GM12878 (cell line): ENCODE results near the gene MMP15. TPM values are rescaled to one million over a fixed set of nuclear protein-coding genes. Genes with fewer than 3 reads are reported as not detected.

Experiments
- ATAC-seq: fragments of 200-7000 bp; cut with Tn5 transposase; 3 replicates; pipeline ENCODE4 v1.9.1; 2020; ENCODE audit warnings: mild to moderate bottlenecking, moderate library complexity
- BruUV-seq: library from RNA; stranded (reverse); fragments of 400-500 nt; replicated peaks from 2 replicates; lab custom pipeline; 2021; lab: Mats Ljungman, UMichigan
- CTCF ChIA-PET: fragments of 300-600 bp; sonication (Branson Sonifier 250); formaldehyde crosslinking; extraction: SDS; loops from one replicate; lab custom pipeline; 2021; ENCODE audit warnings: inconsistent platforms; lab: Yijun Ruan, JAX
- POLR2A ChIA-PET: fragments of 350-600 bp; formaldehyde crosslinking; extraction: SDS; loops from one replicate; lab custom pipeline; 2021; ENCODE audit warnings: inconsistent platforms; lab: Charles Lee
- RAD21 ChIA-PET: fragments of 300-600 bp; sonication (Branson Sonifier 250); formaldehyde crosslinking; loops from one replicate; lab custom pipeline; 2023; ENCODE audit warnings: antibody characterized with exemption; ENCODE audit not compliant: unreplicated experiment; lab: Charles Lee
- SMC1A ChIA-PET: fragments of 300-600 bp; sonication (Branson Sonifier 250); formaldehyde crosslinking; loops from one replicate; lab custom pipeline; 2023; ENCODE audit not compliant: unreplicated experiment, uncharacterized antibody; lab: Charles Lee
- DNase-seq: peaks from one replicate; pipeline ENCODE4 v3.0.0-alpha.2; 2011; ENCODE audit warnings: low read depth, low spot score
- FAIRE-seq: peaks from 3 replicates; lab custom pipeline; 2011; peaks lifted over from hg19 to GRCh38; lab: Jason Lieb, UNC
- H2AFZ ChIP-seq: 2 replicates; pipeline ENCODE4 v1.6.0; 2011; ENCODE audit warnings: low read depth, low read length, control low read depth; ENCODE audit not compliant: control insufficient read depth
- H3K27ac ChIP-seq: 2 replicates; pipeline ENCODE4 v1.5.1; 2011; ENCODE audit warnings: control low read depth; ENCODE audit not compliant: control insufficient read depth, insufficient read depth
- H3K27me3 ChIP-seq, 2 experiments: replicated peaks in 1 of 2; 2 replicates each; pipeline versions ENCODE4 v1.6.0 to v1.6.1; 2011; ENCODE audit warnings: low read length in 1 of 2; ENCODE audit not compliant: control insufficient read depth in 2 of 2, insufficient read depth in 2 of 2
- H3K36me3 ChIP-seq, 2 experiments: 2 replicates each; pipeline ENCODE4 v1.5.1; 2011; ENCODE audit warnings: low read length in 1 of 2; ENCODE audit not compliant: control insufficient read depth in 2 of 2, insufficient read depth in 2 of 2
- H3K4me1 ChIP-seq: 2 replicates; pipeline ENCODE4 v1.6.1; 2011; ENCODE audit warnings: mild to moderate bottlenecking, low read length, moderate library complexity, mixed read lengths; ENCODE audit not compliant: control insufficient read depth, insufficient read depth
- H3K4me2 ChIP-seq: 2 replicates; pipeline ENCODE4 v1.6.0; 2011; ENCODE audit warnings: control low read depth; ENCODE audit not compliant: control insufficient read depth, insufficient read depth
- H3K4me3 ChIP-seq: fragments of 200-600 bp; sonication (generic); 2 replicates; pipeline ENCODE4 v1.5.1; 2016
- H3K79me2 ChIP-seq: 2 replicates; pipeline ENCODE4 v1.6.0; 2011; ENCODE audit warnings: low read length; ENCODE audit not compliant: control insufficient read depth, insufficient read depth
- H3K9ac ChIP-seq: 2 replicates; pipeline ENCODE4 v1.8.0; 2011; ENCODE audit warnings: low read length, control low read depth, mixed read lengths; ENCODE audit not compliant: control insufficient read depth, insufficient read depth
- H3K9me3 ChIP-seq: replicated peaks from 3 replicates; pipeline ENCODE4 v1.5.1; 2011; ENCODE audit warnings: mild to moderate bottlenecking, low read length; ENCODE audit not compliant: control insufficient read depth, insufficient read depth
- H4K20me1 ChIP-seq: 2 replicates; pipeline ENCODE4 v1.6.0; 2011; ENCODE audit not compliant: control insufficient read depth, insufficient read depth
- ATF2 ChIP-seq: IDR thresholded peaks from 2 replicates; pipeline ENCODE4 v1.6.1; 2012; ENCODE audit warnings: low read length, inconsistent platforms
- BHLHE40 ChIP-seq, 2 experiments: fragments of 450-650 bp in 1 of 2; IDR thresholded peaks; 2 replicates each; pipeline ENCODE4 v1.6.1; 2011 to 2017; ENCODE audit warnings: low read depth in 2 of 2, borderline replicate concordance in 1 of 2, improper control_type of control experiment in 1 of 2, low read length in 1 of 2, mild to moderate bottlenecking in 1 of 2
- DPF2 ChIP-seq: fragments of 450-650 bp; IDR thresholded peaks from 2 replicates; pipeline ENCODE4 v1.6.1; 2017; ENCODE audit warnings: mild to moderate bottlenecking
- EP300 ChIP-seq, 2 experiments: fragments of 150-350 bp in 1 of 2; IDR thresholded peaks; 2 replicates each; pipeline ENCODE4 v1.6.1; 2011 to 2012; ENCODE audit warnings: low read depth in 2 of 2, low read length in 2 of 2, borderline replicate concordance in 1 of 2, improper control_type of control experiment in 1 of 2, inconsistent platforms in 1 of 2; ENCODE audit not compliant: control insufficient read depth in 1 of 2
- HDAC2 ChIP-seq: fragments of 200-600 bp; sonication (generic); IDR thresholded peaks from 2 replicates; pipeline ENCODE4 v1.6.1; 2017
- IKZF1 ChIP-seq: fragments of 450-650 bp; conservative IDR thresholded peaks from 2 replicates; pipeline ENCODE4 v1.6.1; 2017; ENCODE audit warnings: antibody characterized with exemption, mild to moderate bottlenecking
- KDM1A ChIP-seq: fragments of 200-600 bp; sonication (generic); IDR thresholded peaks from 2 replicates; pipeline ENCODE4 v1.6.1; 2016; ENCODE audit warnings: borderline replicate concordance
- MTA3 ChIP-seq: IDR thresholded peaks from 2 replicates; pipeline ENCODE4 v1.6.1; 2012; ENCODE audit warnings: low read length, inconsistent platforms, borderline replicate concordance
- NFXL1 ChIP-seq: fragments of 450-650 bp; IDR thresholded peaks from 2 replicates; pipeline ENCODE4 v1.6.1; 2017; ENCODE audit warnings: antibody characterized with exemption, mild to moderate bottlenecking, borderline replicate concordance
- RBBP5 ChIP-seq: fragments of 200-600 bp; sonication (generic); conservative IDR thresholded peaks from 2 replicates; pipeline ENCODE4 v1.6.1; 2016
- SUPT20H ChIP-seq: IDR thresholded peaks from 2 replicates; pipeline ENCODE4 v1.6.1; 2011; ENCODE audit warnings: low read depth, mild to moderate bottlenecking, low read length, moderate library complexity, borderline replicate concordance; ENCODE audit not compliant: control insufficient read depth
- WGBS: methylation state at CpG from one replicate; pipeline ENCODE4 v1.1.6; 2016; ENCODE audit warnings: low lambda C conversion rate; ENCODE audit not compliant: insufficient replicate concordance, insufficient coverage; ENCODE audit errors: missing lambda C conversion rate; 5-methylcytosine and 5-hydroxymethylcytosine counted together
- in situ Hi-C: fragments of 300-500 bp; cut with MboI; formaldehyde crosslinking; loops from 9 replicates; pipeline ENCODE4 v1.14.3; 2018; ENCODE audit warnings: mixed read lengths
- intact Hi-C: fragments of 100-400 bp; cut with micrococcal nuclease; formaldehyde crosslinking; loops from one replicate; pipeline ENCODE4 v1.14.2; 2022; ENCODE audit not compliant: unreplicated experiment
- polyA plus RNA-seq, 11 experiments: library from polyadenylated mRNA; depleted of rRNA in 4 of 11; unstranded in 6 of 11; stranded (reverse) in 5 of 11; fragments of >200 nt; fragmentation: Nextera tagmentation in 4 of 11; fragmentation: Illumina TruSeq in 1 of 11; extraction: Ambion mirVana in 4 of 11; extraction: Trizol in 1 of 11; gene quantifications; 1 replicate in 1 of 11; 2 replicates in 10 of 11; pipeline versions ENCODE4 v1.2.1 to v1.2.3, GENCODE V29; 2011 to 2016; ENCODE audit warnings: inconsistent platforms in 2 of 11, missing spikeins in 2 of 11, low read depth in 1 of 11
- total RNA-seq, 4 experiments: library from RNA; depleted of rRNA in 3 of 4; stranded (reverse); fragments of >200 nt in 3 of 4; fragmentation: Illumina TruSeq in 1 of 4; extraction: Trizol in 1 of 4; gene quantifications; 2 replicates each; pipeline versions ENCODE4 v1.2.1 to v1.2.3, GENCODE V29; 2013 to 2021
- TF ChIP-seq, protein P1 (sequence below): fragments of 150-350 bp; IDR thresholded peaks from 2 replicates; pipeline ENCODE4 v1.6.1; 2016; ENCODE audit warnings: low read depth, low read length

The MMP15 gene
- total and polyA plus RNA-seq, 10 of the 15 experiments (the other 5 are each of a cell fraction or from before 2014, with no cell fraction given) = 0.08 to 0.56 (median 0.10) TPM; not detected in 7

DNA sequence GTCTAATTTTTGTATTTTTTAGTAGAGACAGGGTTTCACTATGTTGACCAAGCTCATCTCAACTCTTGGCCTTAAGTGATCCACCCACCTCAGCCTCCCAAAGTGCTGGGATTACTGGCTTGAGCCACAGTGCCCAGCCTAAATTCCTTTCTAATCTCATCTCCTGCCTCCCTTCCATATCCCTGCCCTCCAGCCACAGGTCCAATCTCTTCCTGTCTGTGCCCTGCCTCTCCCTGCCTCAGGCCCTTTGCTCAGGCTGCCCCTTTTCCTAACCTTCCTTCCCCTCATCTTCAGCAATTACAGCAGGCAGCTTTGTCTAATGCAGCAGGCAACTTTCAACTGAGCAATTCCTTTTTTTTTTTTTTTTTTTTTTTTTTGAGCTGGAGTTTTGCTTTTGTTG lies 56.8 kb downstream of the MMP15 start:
- SMC1A ChIA-PET = no interaction called here
- Histone ChIP-seq H3K36me3 (no peaks in the 10 kb centered on the region), H2AFZ (no peak overlapping the region), H4K20me1 (no peaks in the 10 kb centered on the region), H3K4me2 (no peak overlapping the region), H3K4me1 (no peaks in the 10 kb centered on the region), H3K79me2 (no peaks in the 10 kb centered on the region), H3K27ac (no peak overlapping the region), H3K27me3 (no peaks in the 10 kb centered on the region), H3K9me3 (no peaks in the 10 kb centered on the region), H3K4me3 (no peak overlapping the region), H3K9ac (no peak overlapping the region)
- no peak for FAIRE-seq
- BruUV-seq = no TSS peak
- CTCF ChIA-PET = interaction anchor here (1.9 kb wide), 1 partner anchor 15 kb away, joined by 5 read pairs; no protein-coding TSS in a partner anchor
- RAD21 ChIA-PET = interaction anchor here (0.6 kb wide), 1 partner anchor 28 kb away, joined by 3 read pairs; no protein-coding TSS in a partner anchor
- POLR2A ChIA-PET = no interaction called here
- in situ Hi-C loops (no loop called here), intact Hi-C loops (no loop called here)
- no peak for DNase-seq
- TF ChIP-seq IKZF1 (no peak), ATF2 (no peak), BHLHE40 (IDR thresholded peaks at IDR 0.05; ENCODE audit: borderline replicate concordance in 1 of 2, low read depth in 2 of 2, low read length in 1 of 2) (no peak), MTA3 (no peak), EP300 (IDR thresholded peaks at IDR 0.05; ENCODE audit: borderline replicate concordance in 1 of 2, control insufficient read depth in 1 of 2, low read depth in 2 of 2, low read length in 2 of 2) (no peak)
- no peak for ATAC-seq

DNA sequence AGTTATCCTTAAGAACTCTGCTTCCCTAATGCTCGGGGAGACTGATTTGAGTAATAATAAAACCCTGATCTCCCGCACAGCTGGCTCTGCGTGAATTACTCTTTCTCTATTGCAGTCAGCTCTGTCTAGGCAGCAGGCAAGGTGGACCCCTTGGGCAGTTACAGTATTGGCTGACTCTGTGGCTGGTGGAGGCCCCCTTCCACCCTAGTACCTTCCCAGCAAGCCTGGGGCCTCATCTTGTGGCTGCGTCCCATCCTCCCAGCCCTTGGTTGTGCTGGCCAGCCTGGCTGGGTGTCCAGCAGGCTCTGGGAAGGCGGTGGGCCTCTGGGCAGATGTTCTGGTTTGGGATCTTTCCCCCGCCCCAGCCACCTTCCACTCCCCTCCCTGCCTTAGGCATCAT lies 59.1 kb downstream of the MMP15 start:
- Histone ChIP-seq H4K20me1 (no peaks in the 10 kb centered on the region), H3K9ac (no peak overlapping the region), H3K36me3 (no peaks in the 10 kb centered on the region), H3K27ac (no peak overlapping the region), H3K9me3 (no peaks in the 10 kb centered on the region), H3K4me3 (no peak overlapping the region), H3K4me1 (no peaks in the 10 kb centered on the region), H3K79me2 (no peaks in the 10 kb centered on the region), H3K27me3 (no peaks in the 10 kb centered on the region), H3K4me2 (no peak overlapping the region), H2AFZ (no peak overlapping the region)
- ChIA-PET CTCF (no interaction called here), POLR2A (no interaction called here), SMC1A (no interaction called here), RAD21 (no interaction called here)
- FAIRE-seq (no peak), ATAC-seq (no peak), DNase-seq (no peak)
- BruUV-seq = no TSS peak
- intact Hi-C loops = no loop called here
- WGBS = 45% methylated on average over 6 of the region's 6 CpGs
- in situ Hi-C loops = no loop called here
- TF ChIP-seq HDAC2 = no peak
- no peak for TF ChIP-seq DPF2
- TF ChIP-seq KDM1A = no peak
- TF ChIP-seq NFXL1 = no peak
- TF ChIP-seq SUPT20H = no peak
- TF ChIP-seq, protein P1, sequence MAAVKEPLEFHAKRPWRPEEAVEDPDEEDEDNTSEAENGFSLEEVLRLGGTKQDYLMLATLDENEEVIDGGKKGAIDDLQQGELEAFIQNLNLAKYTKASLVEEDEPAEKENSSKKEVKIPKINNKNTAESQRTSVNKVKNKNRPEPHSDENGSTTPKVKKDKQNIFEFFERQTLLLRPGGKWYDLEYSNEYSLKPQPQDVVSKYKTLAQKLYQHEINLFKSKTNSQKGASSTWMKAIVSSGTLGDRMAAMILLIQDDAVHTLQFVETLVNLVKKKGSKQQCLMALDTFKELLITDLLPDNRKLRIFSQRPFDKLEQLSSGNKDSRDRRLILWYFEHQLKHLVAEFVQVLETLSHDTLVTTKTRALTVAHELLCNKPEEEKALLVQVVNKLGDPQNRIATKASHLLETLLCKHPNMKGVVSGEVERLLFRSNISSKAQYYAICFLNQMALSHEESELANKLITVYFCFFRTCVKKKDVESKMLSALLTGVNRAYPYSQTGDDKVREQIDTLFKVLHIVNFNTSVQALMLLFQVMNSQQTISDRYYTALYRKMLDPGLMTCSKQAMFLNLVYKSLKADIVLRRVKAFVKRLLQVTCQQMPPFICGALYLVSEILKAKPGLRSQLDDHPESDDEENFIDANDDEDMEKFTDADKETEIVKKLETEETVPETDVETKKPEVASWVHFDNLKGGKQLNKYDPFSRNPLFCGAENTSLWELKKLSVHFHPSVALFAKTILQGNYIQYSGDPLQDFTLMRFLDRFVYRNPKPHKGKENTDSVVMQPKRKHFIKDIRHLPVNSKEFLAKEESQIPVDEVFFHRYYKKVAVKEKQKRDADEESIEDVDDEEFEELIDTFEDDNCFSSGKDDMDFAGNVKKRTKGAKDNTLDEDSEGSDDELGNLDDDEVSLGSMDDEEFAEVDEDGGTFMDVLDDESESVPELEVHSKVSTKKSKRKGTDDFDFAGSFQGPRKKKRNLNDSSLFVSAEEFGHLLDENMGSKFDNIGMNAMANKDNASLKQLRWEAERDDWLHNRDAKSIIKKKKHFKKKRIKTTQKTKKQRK = no peak
- TF ChIP-seq ATF2 = no peak
- no peak for TF ChIP-seq RBBP5
